HG03039 (cell line): Measurements from ENCODE around the gene WHRN.

Source experiments
- ATAC-seq: cut with Tn5 transposase; IDR thresholded peaks from one replicate; pipeline ENCODE4 v1.9.1; 2021; ENCODE audit warnings: mild to moderate bottlenecking, moderate library complexity; ENCODE audit not compliant: unreplicated experiment

Gene WHRN

GRCh38 chr9:114425126-114425525 is 80.1 kb downstream of the WHRN start:
- ATAC-seq = no peak

GRCh38 chr9:114424126-114424525 is 81.1 kb downstream of the WHRN start:
- ATAC-seq = no peak

GRCh38 chr9:114423181-114423580 is 82.1 kb downstream of the WHRN start:
- ATAC-seq = no peak

GRCh38 chr9:114421147-114421546 is 84.1 kb downstream of the WHRN start:
- no peak for ATAC-seq

GRCh38 chr9:114419796-114420195 is 85.5 kb downstream of the WHRN start:
- ATAC-seq = no peak

- no peak for ATAC-seq
These were observed 87.2 kb downstream of the WHRN start for GRCh38 chr9:114418053-114418452.

DNA sequence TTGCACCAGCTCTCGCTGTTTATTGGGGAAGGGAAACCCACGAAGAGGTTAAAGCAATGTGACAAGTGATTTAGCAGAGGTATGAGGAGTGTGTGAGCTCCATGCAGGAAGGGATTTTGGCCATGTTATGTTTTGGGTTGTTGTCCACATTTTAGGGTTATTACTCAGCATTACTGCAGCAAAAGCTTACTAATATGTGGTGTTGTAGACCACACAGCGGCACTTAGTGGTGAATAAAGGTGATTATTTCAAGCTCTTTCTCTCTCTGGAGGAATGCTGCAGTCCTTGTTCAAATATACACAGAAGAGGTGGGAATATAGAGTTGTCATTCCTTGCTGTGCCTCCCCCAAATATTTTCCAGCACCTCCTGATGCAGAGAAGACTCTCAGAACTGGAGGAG is 87.8 kb downstream of the WHRN start:
- ATAC-seq = no peak

DNA sequence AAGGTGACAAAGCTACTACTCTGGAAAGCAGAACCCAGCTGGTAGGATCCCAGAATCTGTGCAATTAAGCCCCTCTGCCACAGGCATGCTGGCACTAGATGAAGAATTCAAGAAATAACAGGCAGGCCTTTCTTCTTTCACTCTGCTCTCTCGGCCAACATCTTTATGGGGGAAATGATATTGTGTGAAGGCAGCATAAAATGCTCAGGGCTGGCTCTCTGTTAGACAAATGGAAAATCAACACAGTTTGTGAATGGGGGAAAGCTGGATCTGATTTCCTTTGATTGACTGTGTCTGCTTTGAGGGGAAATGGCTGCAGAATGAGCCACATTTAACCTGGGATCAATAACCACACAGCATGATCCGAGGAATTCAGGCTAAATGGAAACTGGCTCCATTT is 88.4 kb downstream of the WHRN start:
- no peak for ATAC-seq

GRCh38 chr9:114416290-114416689 is 89.0 kb downstream of the WHRN start:
- no peak for ATAC-seq

DNA sequence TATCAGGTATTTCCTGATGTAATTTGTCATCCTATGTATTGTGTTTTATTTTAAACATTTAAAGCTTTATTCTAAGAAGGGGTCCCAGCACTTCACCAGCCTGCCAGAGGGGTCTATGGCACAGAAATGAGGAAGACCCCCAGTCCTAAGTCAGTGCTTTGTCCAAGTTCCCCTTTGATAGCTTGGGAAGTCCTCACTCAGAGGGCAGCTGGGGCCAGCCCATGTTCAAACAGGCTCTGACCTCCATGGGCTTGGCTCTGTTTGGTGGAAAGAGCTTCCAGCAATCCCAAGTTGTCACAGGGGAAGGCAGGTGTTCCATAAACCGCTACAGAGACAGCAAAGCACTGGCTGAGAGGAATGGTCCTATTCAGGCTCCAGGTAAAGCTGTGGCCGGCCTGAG is 90.9 kb downstream of the WHRN start:
- ATAC-seq = no peak

- ATAC-seq = no peak
These were observed 91.4 kb downstream of the WHRN start for GRCh38 chr9:114413861-114414301.

- no peak for ATAC-seq
These were observed 93.1 kb downstream of the WHRN start for GRCh38 chr9:114412048-114412683.

DNA sequence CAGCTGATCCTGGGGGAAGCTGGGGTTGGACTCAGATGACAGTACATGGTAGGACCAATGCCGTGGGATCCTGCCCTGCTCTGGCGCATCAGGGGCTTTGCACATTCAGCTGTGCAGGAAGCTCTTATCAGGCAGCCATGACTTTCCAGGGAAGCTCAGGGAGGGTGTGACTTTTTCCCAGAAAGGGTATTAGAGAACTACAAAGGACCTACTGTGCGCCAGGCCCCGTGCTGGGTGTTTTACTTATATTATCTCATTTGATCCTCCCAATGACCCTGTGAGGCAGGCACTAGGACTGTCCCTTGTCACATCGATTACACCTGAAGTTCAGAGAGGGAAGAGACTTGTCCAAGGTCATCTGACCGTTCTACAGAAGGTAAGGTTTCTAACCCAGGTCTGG is 93.8 kb downstream of the WHRN start:
- ATAC-seq = no peak

DNA sequence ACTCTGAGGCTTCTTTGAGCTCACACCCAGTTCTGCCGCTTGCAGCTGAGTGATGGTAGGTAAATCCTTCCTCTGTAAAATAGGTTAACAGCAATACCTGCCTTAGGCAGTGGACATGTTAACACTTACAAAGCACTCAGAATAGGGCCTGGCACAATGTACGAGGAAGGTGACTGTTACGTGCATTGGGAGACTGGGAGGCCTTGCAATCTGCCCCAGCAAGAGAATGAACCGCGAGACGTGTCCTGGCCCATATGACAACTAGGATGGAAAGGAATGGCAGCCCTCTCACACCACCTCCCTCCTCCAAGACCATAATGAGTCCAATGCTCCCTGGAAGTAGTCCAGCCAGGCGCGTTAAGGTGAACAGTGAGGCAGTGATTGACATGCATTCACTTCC is 94.4 kb downstream of the WHRN start:
- ATAC-seq = no peak

- no peak for ATAC-seq
These were observed 95.4 kb downstream of the WHRN start for GRCh38 chr9:114409842-114410241.

GRCh38 chr9:114409103-114409780 is 96.0 kb downstream of the WHRN start:
- ATAC-seq = no peak

GRCh38 chr9:114408645-114409044 is 96.6 kb downstream of the WHRN start:
- no peak for ATAC-seq

DNA sequence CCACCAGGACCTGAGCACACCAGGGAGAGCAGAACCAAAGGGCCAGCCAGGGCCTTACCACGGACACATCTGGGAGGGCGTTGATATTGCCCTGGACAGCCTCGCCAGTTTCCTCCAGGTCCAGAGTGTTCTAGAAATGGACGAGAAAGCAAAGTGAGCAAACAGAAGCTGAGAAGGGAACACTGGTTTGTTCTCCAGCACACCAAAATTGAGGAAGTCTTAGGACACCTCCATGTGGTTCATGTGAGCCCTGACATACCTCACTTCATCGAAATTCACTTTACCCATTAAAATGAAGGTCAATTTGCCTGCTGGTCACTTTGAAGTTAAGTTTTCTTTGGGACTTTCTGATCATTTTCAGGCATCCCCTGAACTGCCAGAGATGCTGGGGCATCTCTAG is 97.4 kb downstream of the WHRN start:
- ATAC-seq = no peak

DNA sequence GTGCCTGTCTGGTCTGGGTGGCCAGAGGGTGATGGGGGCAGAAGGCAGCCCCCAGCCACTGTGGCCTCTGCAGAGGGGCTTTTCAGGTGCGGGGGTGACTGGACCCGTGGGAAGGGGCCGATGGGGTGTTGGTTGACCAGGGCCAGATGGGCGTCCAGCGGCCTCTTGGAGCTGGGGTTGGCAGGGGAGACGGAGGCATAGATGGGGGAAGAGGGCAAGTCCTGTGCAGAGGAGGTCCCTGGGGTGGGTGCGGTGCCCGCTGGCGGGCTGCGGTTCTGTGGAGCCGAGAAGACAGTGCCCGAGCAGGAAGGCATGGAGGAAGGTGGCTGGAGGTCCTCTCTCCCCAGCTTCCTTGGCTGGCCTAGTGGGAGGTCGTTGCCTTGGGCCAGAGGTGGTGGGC is 98.8 kb downstream of the WHRN start:
- ATAC-seq = no peak

DNA sequence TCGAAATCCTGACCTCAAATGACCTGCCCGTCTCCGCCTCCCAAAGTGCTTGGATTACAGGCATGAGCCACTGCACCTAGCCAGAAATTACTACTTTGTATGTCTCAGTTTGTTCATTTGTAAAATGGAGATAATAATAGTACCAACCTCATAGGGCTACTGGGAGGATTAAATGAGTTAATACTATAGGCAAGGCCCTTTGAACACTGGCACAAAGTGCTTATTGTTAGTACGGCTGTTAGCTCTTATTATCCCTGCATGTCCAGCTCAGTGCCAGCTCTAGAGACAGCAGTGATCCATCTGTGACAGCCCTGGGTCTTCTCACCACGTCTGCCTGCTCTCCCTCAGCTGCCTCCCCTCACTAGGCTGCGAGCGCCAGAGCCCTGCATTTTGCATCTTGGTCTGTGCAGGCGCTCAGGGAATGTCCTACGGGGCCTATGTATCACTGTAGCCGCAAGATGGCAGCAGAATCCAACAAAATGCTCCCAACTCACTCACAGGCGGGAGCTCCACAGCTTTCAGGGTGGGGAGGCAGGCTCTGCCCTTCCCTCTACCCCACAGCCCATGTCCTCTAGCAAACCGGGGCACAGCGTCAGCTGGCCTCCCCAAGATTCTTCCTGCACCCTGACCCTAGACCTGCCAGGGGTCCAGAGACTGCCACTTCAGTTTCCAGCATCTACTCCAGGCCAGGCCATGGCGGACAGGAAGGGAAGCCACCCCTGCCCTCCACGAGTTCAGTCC is 99.8 kb downstream of the WHRN start:
- ATAC-seq = peak; percentile 77

- ATAC-seq = no peak
These were observed 100.7 kb downstream of the WHRN start for GRCh38 chr9:114404531-114404930.

DNA sequence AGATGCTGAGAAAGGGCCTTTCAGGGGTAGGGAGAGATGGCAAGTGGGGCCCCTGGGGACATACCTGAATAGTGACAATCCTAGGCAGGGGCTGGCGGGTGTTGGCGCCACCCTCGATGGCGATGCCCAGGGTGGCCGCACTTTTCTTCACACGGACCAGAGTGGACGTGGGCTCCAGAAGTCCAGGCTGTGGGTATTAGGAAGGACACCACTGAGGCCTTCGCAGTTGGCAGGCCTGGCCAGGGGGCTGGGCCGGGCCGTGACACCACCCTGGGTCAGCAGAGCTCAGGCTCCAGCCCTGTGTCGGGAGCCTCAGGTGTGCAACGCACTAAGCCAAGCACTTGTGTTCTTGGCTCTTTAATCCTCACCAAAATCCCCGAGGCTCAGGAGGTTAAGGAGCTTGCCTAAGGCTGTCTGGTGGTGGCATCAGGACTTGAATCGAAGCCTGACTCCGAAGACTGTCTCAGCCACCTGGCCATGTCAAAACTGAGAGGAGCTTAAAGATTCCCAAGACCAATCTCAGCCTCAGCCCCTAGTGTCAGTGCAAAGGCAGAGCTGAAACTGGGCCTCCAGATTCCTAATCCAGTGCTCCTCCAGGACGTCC is 102.0 kb downstream of the WHRN start:
- ATAC-seq = no peak
